ENCODE results near the gene USP3.

The USP3 gene

GRCh38 chr15:63551400-63551799 is 47.0 kb downstream of the USP3 start:
- DNase-seq, result no peak

DNA sequence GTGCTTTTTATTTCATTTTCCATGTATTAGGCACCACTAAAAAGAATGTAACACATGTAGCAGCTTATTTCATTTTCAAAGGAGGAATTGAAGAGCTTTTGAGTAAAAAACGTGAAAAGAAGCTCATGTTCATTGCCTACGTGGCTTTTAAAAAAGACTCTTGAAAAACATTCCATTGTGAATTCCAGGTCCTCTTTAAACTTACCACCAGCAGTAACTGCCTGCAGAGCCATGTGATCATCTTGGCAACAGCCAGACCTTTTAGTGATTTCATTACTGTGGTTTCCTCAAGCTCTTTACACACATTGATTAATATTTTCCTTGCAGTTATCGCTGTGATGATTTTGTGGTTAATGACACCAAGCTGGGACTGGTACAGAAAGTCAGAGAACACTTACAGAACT is 49.0 kb downstream of the USP3 start:
- DNase-seq, result no peak

DNA sequence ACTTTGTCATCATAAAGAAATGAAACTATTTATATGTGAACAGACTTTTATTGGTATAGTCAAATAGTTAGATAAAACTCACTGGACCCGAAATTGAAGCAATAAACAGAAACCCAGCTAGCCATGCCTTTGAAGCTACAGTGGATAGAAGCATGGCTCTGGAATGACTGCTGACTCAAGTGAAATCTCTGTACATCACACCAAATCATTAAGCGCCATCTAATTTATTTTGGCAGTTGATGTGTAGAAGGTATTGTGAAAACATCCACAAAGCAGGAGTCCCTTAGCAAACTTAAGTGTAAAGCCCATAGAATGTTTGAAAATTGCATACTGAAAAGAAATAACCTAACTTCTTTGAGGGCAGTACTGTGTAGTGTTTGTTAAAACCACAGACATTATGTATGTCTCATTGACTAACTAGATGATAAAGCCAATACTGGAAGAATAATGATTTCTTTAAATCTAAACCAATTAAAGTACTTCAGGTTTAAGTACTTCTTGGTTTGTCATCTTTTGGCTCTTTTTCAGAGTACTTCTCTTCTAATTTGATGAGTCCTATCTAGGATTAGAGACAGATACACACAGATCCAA is 50.0 kb downstream of the USP3 start:
- DNase-seq, result no peak

DNA sequence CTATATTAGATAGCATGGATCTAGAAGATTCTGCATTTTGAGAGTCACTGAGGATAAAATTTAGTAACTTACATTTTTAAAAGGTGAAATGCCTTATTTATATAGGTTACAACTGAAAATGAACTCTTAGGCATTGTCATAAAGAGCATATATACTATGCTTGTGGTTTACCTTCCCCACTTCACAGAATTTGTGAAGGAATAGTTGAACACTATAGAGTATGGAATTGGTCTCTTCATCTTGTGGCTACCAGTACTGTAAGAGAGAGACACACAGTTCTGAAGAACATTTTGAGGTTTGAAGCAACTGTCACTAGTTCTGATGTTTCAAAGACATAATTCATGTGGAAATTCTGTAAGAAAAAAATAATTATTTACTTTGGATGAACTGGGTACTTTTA is 51.1 kb downstream of the USP3 start:
- DNase-seq, result no peak

GRCh38 chr15:63556246-63556645 is 51.9 kb downstream of the USP3 start:
- DNase-seq, result no peak

DNA sequence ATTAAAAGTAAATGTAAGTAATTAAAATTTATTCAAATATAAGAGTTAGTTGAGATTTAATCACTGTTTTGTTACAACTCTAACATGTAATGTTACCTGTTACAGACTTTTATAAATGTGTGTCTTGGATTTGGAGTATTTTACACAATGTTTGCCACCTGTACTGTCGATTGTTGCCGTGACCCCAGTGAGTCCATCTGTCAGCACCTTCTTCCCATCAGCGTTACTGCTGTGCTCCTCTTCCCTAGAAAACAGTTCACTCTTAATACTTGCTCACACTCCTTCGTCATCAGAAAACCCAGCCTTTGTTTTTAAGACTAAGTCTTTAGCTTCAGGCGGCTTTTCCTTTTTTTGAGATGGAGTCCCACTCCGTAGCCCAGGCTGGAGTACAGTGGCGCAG is 52.3 kb downstream of the USP3 start:
- no peak for DNase-seq

DNA sequence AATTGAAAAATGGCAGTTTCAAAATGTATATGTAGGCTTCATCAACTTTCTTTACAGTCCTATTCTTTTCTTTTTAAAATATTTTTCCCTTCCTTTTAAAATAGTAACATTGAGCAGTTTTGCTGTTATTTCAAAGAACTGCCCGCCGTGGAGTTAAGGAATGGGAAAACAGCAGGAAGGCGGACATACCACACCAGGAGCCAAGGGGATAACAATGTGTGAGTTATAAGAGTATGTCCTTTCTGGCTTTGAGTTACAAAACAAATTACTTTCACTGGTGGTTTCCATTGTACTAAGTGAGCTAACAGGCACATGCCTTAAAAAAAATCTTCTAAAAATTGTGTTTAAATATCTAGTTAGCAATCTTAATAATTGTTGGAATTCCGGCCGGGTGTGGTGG is 55.4 kb downstream of the USP3 start:
- no peak for DNase-seq

DNA sequence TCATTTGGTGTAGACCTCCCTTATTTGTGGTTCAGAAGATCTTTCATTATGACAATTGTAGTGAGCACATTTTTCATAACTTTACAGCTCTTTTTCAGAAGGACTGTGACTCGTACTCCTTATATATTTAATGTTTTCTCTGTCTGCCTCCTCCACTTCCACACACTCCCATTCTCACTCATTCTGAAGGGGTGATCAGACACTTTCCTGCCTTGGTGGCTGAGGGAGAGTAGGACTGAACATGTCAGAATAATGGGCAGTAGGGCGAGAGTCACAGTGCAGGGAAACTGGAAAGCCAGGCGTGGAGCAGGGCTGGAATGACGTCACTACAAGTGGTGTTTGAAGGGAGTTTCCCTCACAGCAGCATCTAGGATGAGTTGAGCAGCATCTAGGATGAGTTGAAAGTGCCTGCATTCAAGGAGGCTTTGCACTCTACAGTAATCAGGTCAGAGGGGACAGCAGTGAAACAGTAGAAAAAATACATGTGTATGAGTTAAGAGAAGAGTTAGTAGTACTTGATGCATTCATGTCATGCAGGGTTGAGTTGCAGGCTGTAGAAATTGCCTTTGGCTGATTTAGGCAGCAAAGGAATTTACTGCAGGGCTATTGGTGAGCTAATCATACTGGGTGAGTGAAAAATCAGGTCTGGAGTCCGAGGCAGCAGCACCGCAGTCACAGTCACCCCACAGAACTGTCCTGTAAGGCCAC is 56.5 kb downstream of the USP3 start:
- no peak for DNase-seq

DNA sequence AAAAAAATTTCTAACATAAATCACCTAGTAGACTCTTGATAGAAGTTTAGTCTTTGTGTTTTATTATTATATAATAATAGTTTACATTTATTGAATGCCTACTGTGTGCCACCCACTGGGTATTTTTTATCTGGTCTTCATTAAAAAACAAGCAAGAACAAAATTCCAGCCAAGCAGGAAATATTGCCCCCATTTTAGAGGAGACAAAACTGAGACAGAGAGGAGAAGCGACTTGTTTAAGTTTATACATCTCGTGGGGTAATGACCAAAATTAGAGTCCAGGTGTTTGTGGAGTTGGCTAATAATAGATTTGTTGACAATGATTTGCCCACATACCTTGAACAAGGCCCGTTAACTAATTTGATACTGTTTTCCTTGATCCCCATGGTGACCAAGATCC is 59.7 kb downstream of the USP3 start:
- DNase-seq, result no peak

- no peak for DNase-seq
These were observed 61.3 kb downstream of the USP3 start for GRCh38 chr15:63565536-63566186.

DNA sequence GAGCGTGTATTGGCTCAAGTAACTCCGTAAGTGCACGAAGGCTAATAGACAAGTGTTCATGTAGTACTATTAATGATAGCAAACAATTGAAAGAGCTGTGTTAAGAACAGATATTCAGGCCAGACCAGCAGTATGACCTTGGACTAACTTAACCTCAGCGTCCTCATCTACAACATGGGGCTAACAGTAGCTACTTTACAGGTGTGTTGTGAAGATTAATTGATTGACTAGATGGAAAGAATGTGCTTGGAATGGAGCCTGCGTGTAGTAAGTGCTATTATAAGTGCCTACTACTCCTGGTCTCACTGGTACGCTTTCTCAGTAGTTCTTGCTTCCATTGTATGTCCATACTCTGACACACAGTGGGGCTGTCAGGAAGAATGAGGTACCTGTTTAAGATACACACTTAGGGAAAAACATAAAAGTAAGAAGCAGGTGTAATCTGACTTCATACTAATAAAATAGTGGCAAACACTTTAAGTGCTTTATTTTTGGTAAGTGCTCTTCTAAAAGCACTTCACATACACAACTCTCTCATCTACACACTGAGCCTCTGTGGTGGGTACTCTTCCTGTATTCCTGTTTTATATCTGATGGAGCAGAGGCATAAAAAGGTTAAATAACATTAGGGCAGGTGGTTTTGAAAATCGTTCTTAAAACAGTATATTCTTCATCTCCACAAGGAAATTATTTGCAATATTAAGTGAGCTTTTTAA is 68.5 kb downstream of the USP3 start:
- no peak for DNase-seq

- no peak for DNase-seq
These were observed 69.1 kb downstream of the USP3 start for GRCh38 chr15:63573533-63573932.

- DNase-seq, result no peak
These were observed 70.9 kb downstream of the USP3 start for GRCh38 chr15:63575312-63575711.

GRCh38 chr15:63576441-63576840 is 72.0 kb downstream of the USP3 start:
- DNase-seq, result no peak

GRCh38 chr15:63582179-63582578 is 77.8 kb downstream of the USP3 start:
- DNase-seq, result no peak

DNA sequence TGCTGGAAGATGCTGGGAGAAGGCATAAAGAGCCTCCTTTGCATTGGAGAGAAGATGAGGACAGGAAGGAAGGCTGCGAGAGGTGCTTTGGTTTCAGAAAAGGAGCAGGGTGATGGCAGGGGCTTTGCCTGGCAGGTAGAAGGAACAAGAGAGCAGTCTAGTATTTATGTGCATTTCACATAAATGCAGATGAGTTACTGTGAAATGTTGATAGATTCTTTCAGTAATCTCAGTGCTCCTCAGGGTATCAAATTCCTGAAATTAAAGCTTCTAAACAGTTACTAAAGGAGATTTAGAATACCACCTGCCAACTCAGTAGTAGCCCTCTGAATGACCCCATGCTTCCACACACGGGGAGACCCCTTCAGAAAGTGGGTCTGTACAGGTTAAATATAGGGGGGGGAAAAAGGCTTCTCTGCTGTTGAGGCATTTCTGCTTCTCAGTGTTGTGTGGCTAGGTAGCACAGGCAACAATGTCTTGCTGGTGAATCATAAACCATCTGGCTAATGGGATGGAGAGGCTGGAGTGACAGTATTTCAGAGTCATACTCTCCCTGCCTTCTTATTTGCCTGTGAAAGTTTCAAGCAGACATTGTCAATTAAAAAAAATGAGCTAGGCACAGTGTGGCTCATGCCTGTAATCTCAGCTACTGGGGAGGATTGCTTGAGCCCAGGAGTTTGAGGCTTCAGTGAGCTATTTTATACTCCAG is 78.5 kb downstream of the USP3 start:
- DNase-seq, result no peak

GRCh38 chr15:63586790-63587189 is 82.4 kb downstream of the USP3 start:
- no peak for DNase-seq

GRCh38 chr15:63587527-63587926 is 83.1 kb downstream of the USP3 start:
- DNase-seq, result no peak

DNA sequence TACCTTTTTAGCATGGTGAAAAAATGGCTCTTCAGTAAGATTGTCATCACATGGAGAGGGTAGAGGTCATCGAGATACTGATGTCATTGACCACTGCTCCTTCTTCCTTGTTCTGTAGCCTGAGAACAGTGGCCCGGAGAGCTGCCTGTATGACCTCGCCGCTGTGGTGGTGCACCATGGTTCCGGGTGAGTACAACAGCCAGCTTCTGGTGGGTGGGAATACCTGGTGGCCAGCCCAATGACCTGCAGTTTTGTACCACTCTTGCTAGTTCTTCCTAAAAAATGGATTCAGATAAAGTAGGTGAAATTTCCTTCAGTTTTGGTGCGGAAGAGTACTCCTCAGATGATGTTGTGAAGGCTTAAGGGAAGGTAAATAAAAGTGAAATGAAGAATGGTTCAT is 84.4 kb downstream of the USP3 start:
- no peak for DNase-seq

GRCh38 chr15:63593705-63594671 is 89.6 kb downstream of the USP3 start:
- DNase-seq, result no peak

DNA sequence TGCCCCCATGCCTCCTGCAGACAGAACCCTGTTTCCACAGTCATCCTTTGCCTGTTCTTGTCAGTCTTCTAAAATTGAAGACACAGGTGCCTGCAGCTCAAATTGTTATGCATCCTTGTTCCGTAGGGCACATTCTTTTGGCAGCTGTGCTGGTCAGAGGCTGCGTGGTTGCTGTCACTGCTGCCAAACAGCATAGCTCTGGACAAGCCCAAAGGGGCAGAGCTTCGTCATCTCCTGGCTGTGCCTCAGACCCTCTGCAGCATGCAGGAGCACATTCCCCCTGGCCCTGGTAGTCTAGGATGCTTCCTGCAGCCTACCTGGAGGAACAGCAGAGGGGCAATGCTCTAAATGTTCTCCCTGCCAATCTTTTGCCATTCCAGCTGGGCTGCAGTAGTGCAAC is 90.7 kb downstream of the USP3 start:
- DNase-seq, result no peak

- DNase-seq, result no peak
These were observed 91.3 kb downstream of the USP3 start for GRCh38 chr15:63595688-63596087.

Data from NCI-H1417 treated with DMSO at 0.1 percent for 48 hours (cell line).